ENCODE measurements around the gene PDZK1IP1. TPM values are rescaled to one million over a fixed set of nuclear protein-coding genes. Genes with fewer than 3 reads are reported as not detected.

The PDZK1IP1 gene
- total RNA-seq, 1 donor from 2014 or later = not detected

GRCh38 chr1:47223174-47223920 is 33.5 kb upstream of the PDZK1IP1 start:
- Mint-ChIP-seq H3K27me3 (ENCODE audit: unreplicated experiment) (peaks cover 42% of the 10 kb centered on the region), H3K36me3 (ENCODE audit: unreplicated experiment) (no peaks in the 10 kb centered on the region), H3K27ac (ENCODE audit: unreplicated experiment) (no peak overlapping the region), H3K4me3 (ENCODE audit: unreplicated experiment) (no peak overlapping the region), H3K4me1 (ENCODE audit: unreplicated experiment) (peaks cover 6% of the 10 kb centered on the region), H3K9me3 (ENCODE audit: unreplicated experiment) (no peaks in the 10 kb centered on the region)
- no peak for TF ChIP-seq CTCF (IDR thresholded peaks at IDR 0.05)
- no peak for DNase-seq (ENCODE audit: extremely low spot score, unreplicated experiment)

GRCh38 chr1:47222476-47222875 is 32.6 kb upstream of the PDZK1IP1 start:
- Mint-ChIP-seq H3K9me3 (ENCODE audit: unreplicated experiment) (no peaks in the 10 kb centered on the region), H3K27me3 (ENCODE audit: unreplicated experiment) (peaks cover 34% of the 10 kb centered on the region), H3K36me3 (ENCODE audit: unreplicated experiment) (no peaks in the 10 kb centered on the region), H3K4me3 (ENCODE audit: unreplicated experiment) (no peak overlapping the region), H3K27ac (ENCODE audit: unreplicated experiment) (no peak overlapping the region), H3K4me1 (ENCODE audit: unreplicated experiment) (peaks cover 6% of the 10 kb centered on the region)
- DNase-seq (ENCODE audit: extremely low spot score, unreplicated experiment) = no peak
- TF ChIP-seq CTCF (IDR thresholded peaks at IDR 0.05) = no peak

GRCh38 chr1:47219590-47220220 is 29.9 kb upstream of the PDZK1IP1 start:
- DNase-seq (ENCODE audit: extremely low spot score, unreplicated experiment) = no peak
- Mint-ChIP-seq H3K9me3 (ENCODE audit: unreplicated experiment) (no peaks in the 10 kb centered on the region), H3K27ac (ENCODE audit: unreplicated experiment) (no peak overlapping the region), H3K27me3 (ENCODE audit: unreplicated experiment) (peaks cover 22% of the 10 kb centered on the region), H3K4me1 (ENCODE audit: unreplicated experiment) (no peaks in the 10 kb centered on the region), H3K4me3 (ENCODE audit: unreplicated experiment) (no peak overlapping the region), H3K36me3 (ENCODE audit: unreplicated experiment) (no peaks in the 10 kb centered on the region)
- TF ChIP-seq CTCF (IDR thresholded peaks at IDR 0.05) = no peak

DNA sequence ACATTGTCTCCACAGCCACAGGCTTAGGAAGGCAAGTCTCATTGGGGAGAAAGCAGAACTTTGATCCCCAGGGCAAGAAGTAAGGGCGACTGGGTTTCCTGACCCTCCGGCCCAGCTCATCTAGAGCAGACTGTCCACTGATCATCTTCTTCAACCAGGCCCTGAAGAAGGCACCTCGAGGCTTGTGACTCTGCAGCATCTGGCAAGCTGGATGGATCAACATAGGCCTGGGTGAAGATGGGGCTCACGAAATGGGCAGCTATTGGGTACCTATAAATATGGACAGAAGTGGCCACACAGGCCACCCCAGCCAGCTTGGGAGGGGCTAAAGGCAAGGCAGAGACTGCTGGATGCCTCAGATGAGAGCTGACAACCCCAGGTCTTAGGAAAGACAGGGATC is 29.2 kb upstream of the PDZK1IP1 start:
- Mint-ChIP-seq H3K4me1 (ENCODE audit: unreplicated experiment) (no peaks in the 10 kb centered on the region), H3K4me3 (ENCODE audit: unreplicated experiment) (no peak overlapping the region), H3K27me3 (ENCODE audit: unreplicated experiment) (peaks cover 22% of the 10 kb centered on the region), H3K9me3 (ENCODE audit: unreplicated experiment) (no peaks in the 10 kb centered on the region), H3K36me3 (ENCODE audit: unreplicated experiment) (no peaks in the 10 kb centered on the region), H3K27ac (ENCODE audit: unreplicated experiment) (no peak overlapping the region)
- TF ChIP-seq CTCF (IDR thresholded peaks at IDR 0.05) = no peak
- DNase-seq (ENCODE audit: extremely low spot score, unreplicated experiment) = no peak

DNA sequence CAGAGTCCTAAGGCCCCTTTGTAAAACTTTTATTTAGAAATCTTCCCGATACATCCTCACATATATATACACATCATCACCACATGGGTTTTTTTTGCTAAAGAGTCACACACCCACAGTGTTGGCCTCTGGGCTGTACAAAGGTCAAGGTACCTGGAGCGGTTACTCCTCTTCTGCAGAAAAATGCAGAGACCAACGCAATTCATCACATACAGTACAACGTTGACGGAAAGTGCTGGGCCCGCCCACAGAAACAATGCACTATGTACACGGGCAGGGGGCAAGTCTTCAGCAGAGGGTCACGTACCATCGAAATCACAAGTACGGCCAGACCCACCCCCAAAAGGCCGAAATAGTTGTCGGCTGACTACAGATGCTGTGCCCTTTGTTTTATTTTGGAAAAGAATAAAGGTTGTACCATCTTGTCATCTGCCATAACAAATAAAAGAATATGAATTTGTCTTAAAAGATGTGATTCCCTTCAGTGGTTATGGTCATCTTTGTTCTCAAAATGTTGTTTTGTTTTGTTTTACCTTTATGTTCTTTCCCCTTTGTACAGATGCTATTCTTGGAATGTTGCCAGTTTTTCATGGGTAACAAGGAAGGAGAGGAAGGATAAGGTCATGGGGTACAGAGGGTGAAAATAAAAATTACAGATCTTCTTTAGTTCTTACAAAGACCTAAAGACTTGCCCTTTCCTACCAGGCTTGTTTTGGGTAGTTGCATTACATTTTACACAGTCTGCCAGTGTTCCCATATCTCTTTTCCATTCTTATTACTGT is 26.6 kb upstream of the PDZK1IP1 start:
- Mint-ChIP-seq H3K27ac (ENCODE audit: unreplicated experiment) (no peak overlapping the region), H3K27me3 (ENCODE audit: unreplicated experiment) (peaks cover 22% of the 10 kb centered on the region), H3K4me3 (ENCODE audit: unreplicated experiment) (no peak overlapping the region), H3K4me1 (ENCODE audit: unreplicated experiment) (no peaks in the 10 kb centered on the region), H3K36me3 (ENCODE audit: unreplicated experiment) (no peaks in the 10 kb centered on the region), H3K9me3 (ENCODE audit: unreplicated experiment) (no peaks in the 10 kb centered on the region)
- no peak for DNase-seq (ENCODE audit: extremely low spot score, unreplicated experiment)
- TF ChIP-seq CTCF (IDR thresholded peaks at IDR 0.05) = no peak

Measured in osteocyte (in vitro differentiated cells).